Measurements from ENCODE around the gene GRM1.
"Not testable (repeated sequence)": the region's sequence is repeated elsewhere in the genome, so short reads cannot be mapped to it uniquely, and the experiment has no call there.

The GRM1 gene

DNA sequence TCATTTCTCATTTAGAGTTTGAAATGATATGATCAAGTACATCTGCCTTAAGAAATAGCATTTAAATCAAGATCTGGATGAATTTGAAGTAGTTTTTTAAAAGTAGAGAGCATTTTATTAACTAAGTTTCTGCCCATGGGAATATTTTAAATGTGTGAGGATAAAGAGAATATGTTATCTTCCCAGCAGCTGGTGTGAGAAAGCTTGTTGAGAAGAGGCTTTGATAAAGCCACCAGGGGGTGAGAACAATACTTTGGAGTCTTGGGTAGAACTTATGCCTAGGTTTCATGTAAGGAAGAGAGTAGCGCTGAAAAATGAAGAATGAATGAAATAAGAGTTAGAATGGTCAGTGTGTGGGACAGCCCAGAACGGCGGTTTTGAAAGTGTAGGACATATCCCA lies 190.2 kb downstream of the GRM1 start:
- no peaks in the 10 kb centered on the region for H3K36me3 ChIP-seq
- no peaks in the 10 kb centered on the region for H3K4me1 ChIP-seq
- no peak overlapping the region for H3K9ac ChIP-seq
- H3K4me3 ChIP-seq, result no peak overlapping the region
- H4K20me1 ChIP-seq, result no peaks in the 10 kb centered on the region
- H3K27me3 ChIP-seq, result no peaks in the 10 kb centered on the region
- no peaks in the 10 kb centered on the region for H3K9me3 ChIP-seq
- H3K27ac ChIP-seq, result no peak overlapping the region
- TF ChIP-seq Cebpa-rat (IDR thresholded peaks at IDR 0.05), result no peak
- no peak overlapping the region for H3K4me2 ChIP-seq

DNA sequence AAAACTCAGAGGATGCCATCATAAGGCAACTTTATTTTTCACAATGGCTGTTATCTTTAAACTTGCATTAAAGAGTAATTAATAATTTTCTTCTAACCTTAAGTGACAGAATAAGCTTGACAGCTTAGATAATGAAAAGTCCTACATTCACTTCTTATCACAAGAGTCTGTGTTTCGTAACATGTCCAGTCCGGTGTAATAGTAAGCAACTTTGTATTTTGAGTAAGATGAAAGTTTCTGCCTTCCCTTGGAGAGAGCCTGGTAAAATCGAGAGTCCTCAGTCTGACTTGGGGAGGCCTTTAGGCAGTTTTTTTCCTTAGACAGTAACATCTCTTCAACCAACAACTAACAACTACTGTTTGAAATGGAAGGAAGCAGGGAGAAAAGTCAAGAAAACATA lies 195.6 kb downstream of the GRM1 start:
- no peak overlapping the region for H3K4me3 ChIP-seq
- no peaks in the 10 kb centered on the region for H3K27me3 ChIP-seq
- H3K9me3 ChIP-seq, result no peaks in the 10 kb centered on the region
- no peak overlapping the region for H3K9ac ChIP-seq
- no peaks in the 10 kb centered on the region for H3K4me1 ChIP-seq
- H3K4me2 ChIP-seq, result no peak overlapping the region
- no peak overlapping the region for H3K27ac ChIP-seq
- TF ChIP-seq Cebpa-rat (IDR thresholded peaks at IDR 0.05), result no peak
- H3K36me3 ChIP-seq, result no peaks in the 10 kb centered on the region
- H4K20me1 ChIP-seq, result no peaks in the 10 kb centered on the region

DNA sequence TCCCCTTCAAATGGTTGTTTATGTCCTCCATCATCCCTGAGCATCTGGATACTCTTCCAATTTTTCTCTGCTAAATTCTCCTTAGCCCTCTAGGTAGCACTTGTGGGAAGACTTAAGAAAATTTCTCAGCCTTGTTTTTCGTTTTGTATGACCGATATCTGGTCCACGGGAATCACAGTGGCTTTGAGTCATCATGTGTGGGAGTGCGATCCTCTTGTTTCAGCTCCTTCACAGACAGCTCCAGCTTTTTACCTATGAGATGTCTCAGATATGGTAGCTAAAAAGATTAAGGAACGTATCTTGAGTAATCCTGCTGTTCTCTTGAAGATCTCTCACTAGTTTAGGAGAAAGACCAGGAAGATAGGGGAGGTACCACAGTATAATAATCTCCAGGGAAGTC lies 196.1 kb downstream of the GRM1 start:
- H3K9ac ChIP-seq, result no peak overlapping the region
- no peaks in the 10 kb centered on the region for H3K36me3 ChIP-seq
- no peaks in the 10 kb centered on the region for H4K20me1 ChIP-seq
- no peak overlapping the region for H3K4me3 ChIP-seq
- TF ChIP-seq Cebpa-rat (IDR thresholded peaks at IDR 0.05), result no peak
- H3K4me2 ChIP-seq, result no peak overlapping the region
- no peaks in the 10 kb centered on the region for H3K9me3 ChIP-seq
- no peaks in the 10 kb centered on the region for H3K4me1 ChIP-seq
- H3K27me3 ChIP-seq, result no peaks in the 10 kb centered on the region
- no peak overlapping the region for H3K27ac ChIP-seq

DNA sequence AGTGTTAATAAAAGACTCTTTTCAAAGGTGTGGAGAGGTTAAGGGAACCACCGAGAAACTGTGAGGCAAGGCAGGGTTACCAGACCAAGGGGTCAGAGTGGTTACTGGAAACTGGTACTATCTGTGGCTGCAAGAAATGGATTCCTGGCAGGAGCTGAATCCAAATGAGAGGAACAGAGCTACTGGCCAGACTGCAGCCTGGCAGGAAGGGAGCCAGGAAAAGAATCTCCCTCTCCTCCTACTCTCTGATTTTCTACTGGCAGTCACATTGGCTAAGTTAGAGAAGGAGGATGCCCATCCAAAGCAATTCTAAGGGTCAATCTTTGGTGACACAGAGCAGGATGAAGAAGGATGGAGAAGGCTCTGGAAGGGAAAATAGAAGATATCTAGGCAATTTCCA lies 211.5 kb downstream of the GRM1 start:
- H3K4me2 ChIP-seq, result no peak overlapping the region
- H3K9ac ChIP-seq, result no peak overlapping the region
- no peak for TF ChIP-seq Cebpa-rat (IDR thresholded peaks at IDR 0.05)
- no peaks in the 10 kb centered on the region for H3K4me1 ChIP-seq
- no peaks in the 10 kb centered on the region for H3K27me3 ChIP-seq
- no peak overlapping the region for H3K27ac ChIP-seq
- H3K4me3 ChIP-seq, result no peak overlapping the region
- H3K9me3 ChIP-seq, result no peaks in the 10 kb centered on the region
- no peaks in the 10 kb centered on the region for H4K20me1 ChIP-seq
- H3K36me3 ChIP-seq, result no peaks in the 10 kb centered on the region

DNA sequence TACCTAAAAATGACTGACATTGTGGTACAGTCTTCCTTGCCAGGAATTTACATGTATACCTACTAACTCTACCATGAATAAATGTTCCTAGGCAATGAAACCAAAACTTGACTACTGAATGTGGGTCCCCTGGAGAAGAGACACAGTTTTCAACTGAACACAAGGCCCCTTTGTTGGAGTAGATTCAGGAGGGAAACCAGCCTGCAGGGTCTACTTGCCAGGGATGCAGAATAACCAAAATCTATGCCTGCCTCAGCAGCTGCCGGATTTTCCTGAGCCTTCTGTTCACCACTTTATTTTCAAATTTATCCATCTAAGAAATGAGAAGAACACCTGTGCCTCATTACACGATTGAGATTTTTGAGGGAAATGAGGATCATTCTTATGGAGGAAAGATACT lies 211.9 kb downstream of the GRM1 start:
- H3K36me3 ChIP-seq, result no peaks in the 10 kb centered on the region
- no peak overlapping the region for H3K27ac ChIP-seq
- H3K4me3 ChIP-seq, result no peak overlapping the region
- no peak for TF ChIP-seq Cebpa-rat (IDR thresholded peaks at IDR 0.05)
- H3K4me1 ChIP-seq, result no peaks in the 10 kb centered on the region
- no peak overlapping the region for H3K9ac ChIP-seq
- no peaks in the 10 kb centered on the region for H3K9me3 ChIP-seq
- no peak overlapping the region for H3K4me2 ChIP-seq
- no peaks in the 10 kb centered on the region for H4K20me1 ChIP-seq
- no peaks in the 10 kb centered on the region for H3K27me3 ChIP-seq

DNA sequence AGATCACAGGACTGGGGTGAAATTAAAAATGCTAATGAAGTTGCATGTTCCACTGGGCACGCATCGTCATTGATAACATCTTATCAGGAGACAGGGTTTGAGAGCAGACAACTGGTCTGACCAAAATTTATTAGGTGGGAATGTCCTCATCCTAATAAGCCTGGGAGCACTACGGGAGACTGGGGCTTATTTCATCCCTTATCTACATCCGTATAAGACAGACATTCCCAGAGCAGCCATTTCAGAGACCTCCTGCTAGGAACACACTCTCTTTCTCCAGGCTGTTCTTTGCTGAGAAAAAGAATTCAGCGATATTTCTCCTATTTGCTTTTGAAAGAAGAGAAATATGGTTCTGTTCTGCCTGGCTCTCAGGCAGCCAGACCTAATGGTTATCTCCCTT lies 214.8 kb downstream of the GRM1 start:
- H3K27me3 ChIP-seq, H3K4me3 ChIP-seq, H3K4me1 ChIP-seq, H3K4me2 ChIP-seq, H3K36me3 ChIP-seq, H3K9ac ChIP-seq, H4K20me1 ChIP-seq, H3K27ac ChIP-seq, H3K9me3 ChIP-seq: not testable (repeated sequence)

DNA sequence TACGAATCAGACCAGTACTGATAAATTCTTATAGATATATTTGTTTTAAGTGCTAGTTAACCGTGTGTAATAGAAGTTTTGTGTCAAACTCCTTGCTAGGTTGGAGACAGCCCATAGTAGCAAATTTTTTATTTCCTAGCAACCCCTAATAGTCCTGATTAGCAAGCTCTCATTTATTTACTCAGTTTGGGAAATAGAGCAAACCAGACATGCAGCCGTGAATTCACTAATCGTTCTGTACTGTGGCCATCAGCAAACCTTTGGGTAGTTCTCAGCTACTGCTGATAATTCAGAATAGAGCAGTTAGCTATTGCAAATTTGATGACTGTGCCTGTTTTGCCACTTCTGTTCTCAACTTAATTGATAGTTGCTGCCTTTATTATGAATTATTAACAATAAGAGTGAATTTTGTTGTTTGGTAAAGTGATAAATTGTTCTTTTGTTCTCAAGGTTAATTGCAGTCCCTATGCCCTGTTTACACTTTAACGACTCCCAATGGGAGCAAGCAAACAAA lies 215.8 kb downstream of the GRM1 start:
- H3K4me3 ChIP-seq, result no peak overlapping the region
- H3K9ac ChIP-seq, result no peak overlapping the region

DNA sequence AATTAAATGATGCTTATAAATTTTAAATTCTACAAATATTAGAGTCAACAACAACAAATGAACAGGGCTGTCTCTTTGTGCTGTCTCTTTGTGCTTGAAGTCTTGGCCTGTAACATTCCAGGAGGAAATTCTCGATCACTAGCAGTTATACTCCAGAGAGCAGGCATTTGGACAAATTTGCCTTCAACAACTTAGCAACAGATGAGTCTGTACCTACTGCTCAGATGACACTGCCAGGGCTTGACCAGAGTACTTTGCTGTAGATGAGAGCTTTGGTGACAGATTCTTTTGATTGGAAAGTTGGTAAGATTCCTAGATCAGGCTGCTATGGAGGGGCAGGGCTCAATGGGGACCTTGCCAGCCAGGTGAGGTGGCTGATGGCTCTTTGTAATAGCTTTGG lies 217.2 kb downstream of the GRM1 start:
- Histone ChIP-seq H3K36me3 (no peaks in the 10 kb centered on the region), H3K9me3 (no peaks in the 10 kb centered on the region), H3K27me3 (no peaks in the 10 kb centered on the region), H3K4me3 (no peak overlapping the region), H3K4me2 (no peak overlapping the region), H3K4me1 (no peaks in the 10 kb centered on the region), H3K27ac (no peak overlapping the region), H3K9ac (no peak overlapping the region), H4K20me1 (no peaks in the 10 kb centered on the region)
- TF ChIP-seq Cebpa-rat (IDR thresholded peaks at IDR 0.05), result no peak

More for the DNA sequence above, 215.8 kb downstream of the GRM1 start:
- Histone ChIP-seq H4K20me1 (no peaks in the 10 kb centered on the region), H3K4me2 (no peak overlapping the region), H3K27me3 (no peaks in the 10 kb centered on the region), H3K9me3 (no peaks in the 10 kb centered on the region), H3K27ac (no peak overlapping the region), H3K4me1 (no peaks in the 10 kb centered on the region), H3K36me3 (no peaks in the 10 kb centered on the region)
- TF ChIP-seq Cebpa-rat (IDR thresholded peaks at IDR 0.05), result no peak

DNA sequence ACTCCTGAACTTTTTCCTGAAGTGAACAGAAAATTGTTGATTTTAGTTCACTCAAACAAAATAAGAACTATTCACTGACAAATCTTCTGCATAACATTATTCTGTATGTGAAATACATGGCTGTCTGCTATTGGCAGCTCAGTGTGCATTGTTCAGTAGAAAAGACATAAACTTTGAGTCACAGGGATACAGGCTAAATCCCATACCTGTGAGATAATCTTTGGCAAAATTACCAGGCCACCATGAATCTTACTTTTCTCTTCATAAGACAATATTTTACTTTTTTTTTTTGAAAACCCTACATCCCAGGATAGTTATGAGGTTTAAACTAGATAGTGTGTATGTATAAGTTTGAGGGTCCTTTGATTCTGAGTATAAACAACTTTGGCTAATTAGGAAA lies 224.8 kb downstream of the GRM1 start:
- Histone ChIP-seq H4K20me1 (no peaks in the 10 kb centered on the region), H3K4me2 (no peak overlapping the region), H3K27ac (no peak overlapping the region), H3K27me3 (no peaks in the 10 kb centered on the region), H3K9ac (no peak overlapping the region), H3K36me3 (no peaks in the 10 kb centered on the region), H3K4me3 (no peak overlapping the region), H3K9me3 (no peaks in the 10 kb centered on the region), H3K4me1 (no peaks in the 10 kb centered on the region)
- no peak for TF ChIP-seq Cebpa-rat (IDR thresholded peaks at IDR 0.05)

DNA sequence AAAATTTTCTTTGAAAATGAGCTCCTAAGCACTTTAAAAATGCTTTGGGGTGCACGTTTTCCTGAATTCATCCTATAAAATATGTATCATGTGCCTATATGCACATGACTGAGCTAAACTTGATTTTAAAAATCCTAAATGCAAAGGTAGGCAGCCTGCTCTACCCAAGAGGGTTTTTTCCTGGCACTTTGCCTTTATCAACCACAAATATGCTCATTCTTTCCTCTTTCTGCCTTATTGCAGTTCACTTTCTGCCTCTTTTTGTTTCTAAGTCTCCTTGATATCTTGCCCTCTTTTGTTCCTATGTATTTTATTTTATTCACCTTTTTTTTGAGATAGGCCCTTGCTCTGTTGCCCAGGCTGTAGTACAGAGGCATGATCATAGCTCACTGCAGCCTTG lies 229.3 kb downstream of the GRM1 start:
- no peak overlapping the region for H3K9ac ChIP-seq
- H3K36me3 ChIP-seq, result no peaks in the 10 kb centered on the region
- H3K4me1 ChIP-seq, result no peaks in the 10 kb centered on the region
- no peaks in the 10 kb centered on the region for H3K9me3 ChIP-seq
- H3K27ac ChIP-seq, result no peak overlapping the region
- TF ChIP-seq Cebpa-rat (IDR thresholded peaks at IDR 0.05), result no peak
- H3K27me3 ChIP-seq, result no peaks in the 10 kb centered on the region
- no peak overlapping the region for H3K4me3 ChIP-seq
- H3K4me2 ChIP-seq, result no peak overlapping the region
- H4K20me1 ChIP-seq, result no peaks in the 10 kb centered on the region

DNA sequence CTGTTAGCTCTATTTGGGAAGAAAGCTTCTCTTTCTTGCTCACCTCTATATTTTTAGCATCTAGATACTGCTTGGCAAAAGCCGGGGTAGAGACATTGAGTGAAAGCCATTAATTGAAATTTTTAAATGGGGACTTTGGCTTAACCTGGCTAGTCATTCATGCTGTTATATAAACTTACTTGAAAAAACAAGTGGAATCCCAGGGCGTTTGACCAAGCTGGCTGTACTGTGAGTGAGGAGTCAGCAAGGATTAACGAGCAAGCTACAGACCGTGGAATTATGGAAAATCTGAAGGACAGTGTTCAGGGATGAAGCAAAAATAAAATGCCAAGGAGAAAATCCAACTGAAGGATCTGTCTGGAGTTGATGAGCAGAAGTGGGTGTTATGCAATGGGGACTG lies 232.0 kb downstream of the GRM1 start:
- Histone ChIP-seq H3K4me1 (no peaks in the 10 kb centered on the region), H3K9me3 (no peaks in the 10 kb centered on the region), H3K36me3 (no peaks in the 10 kb centered on the region), H3K4me3 (no peak overlapping the region), H3K9ac (no peak overlapping the region), H4K20me1 (no peaks in the 10 kb centered on the region), H3K27ac (no peak overlapping the region), H3K27me3 (no peaks in the 10 kb centered on the region), H3K4me2 (no peak overlapping the region)
- TF ChIP-seq Cebpa-rat (IDR thresholded peaks at IDR 0.05), result no peak
